Ishikawa (cell line): Measurements from ENCODE around the gene SH3YL1.

Experiments used
- CEBPB ChIP-seq: IDR thresholded peaks from 2 replicates; pipeline ENCODE4 v1.6.1; 2012
- CREB1 ChIP-seq: IDR thresholded peaks from 2 replicates; pipeline ENCODE4 v1.6.1; 2012; ENCODE audit warnings: low read depth
- EGR1 ChIP-seq: IDR thresholded peaks from 2 replicates; pipeline ENCODE4 v1.6.1; 2012
- EP300 ChIP-seq: IDR thresholded peaks from 2 replicates; pipeline ENCODE4 v1.6.1; 2012; ENCODE audit warnings: borderline replicate concordance
- FOXM1 ChIP-seq: IDR thresholded peaks from 2 replicates; pipeline ENCODE4 v1.6.1; 2012; ENCODE audit warnings: low read depth, borderline replicate concordance
- NFIC ChIP-seq: IDR thresholded peaks from 2 replicates; pipeline ENCODE4 v1.6.1; 2012
- RAD21 ChIP-seq: IDR thresholded peaks from 2 replicates; pipeline ENCODE4 v1.6.1; 2012; ENCODE audit warnings: low read depth
- TAF1 ChIP-seq: IDR thresholded peaks from 2 replicates; pipeline ENCODE4 v1.6.1; 2012; ENCODE audit warnings: low read depth, mild to moderate bottlenecking
- TCF12 ChIP-seq: IDR thresholded peaks from 2 replicates; pipeline ENCODE4 v1.6.1; 2012; ENCODE audit warnings: low read depth
- TEAD4 ChIP-seq: IDR thresholded peaks from 2 replicates; pipeline ENCODE4 v1.6.1; 2012
- USF1 ChIP-seq: IDR thresholded peaks from 2 replicates; pipeline ENCODE4 v1.6.1; 2012
- YY1 ChIP-seq: IDR thresholded peaks from 2 replicates; pipeline ENCODE4 v1.6.1; 2012; ENCODE audit warnings: low read depth
- ZBTB7A ChIP-seq: IDR thresholded peaks from 2 replicates; pipeline ENCODE4 v1.6.1; 2012; ENCODE audit warnings: low read depth
- TF ChIP-seq, protein P1 (sequence below): IDR thresholded peaks from 2 replicates; pipeline ENCODE4 v1.6.1; 2012
- TF ChIP-seq, protein P2 (sequence below): IDR thresholded peaks from 2 replicates; pipeline ENCODE4 v1.6.1; 2012; ENCODE audit warnings: low read depth, mild to moderate bottlenecking

SH3YL1 gene

DNA sequence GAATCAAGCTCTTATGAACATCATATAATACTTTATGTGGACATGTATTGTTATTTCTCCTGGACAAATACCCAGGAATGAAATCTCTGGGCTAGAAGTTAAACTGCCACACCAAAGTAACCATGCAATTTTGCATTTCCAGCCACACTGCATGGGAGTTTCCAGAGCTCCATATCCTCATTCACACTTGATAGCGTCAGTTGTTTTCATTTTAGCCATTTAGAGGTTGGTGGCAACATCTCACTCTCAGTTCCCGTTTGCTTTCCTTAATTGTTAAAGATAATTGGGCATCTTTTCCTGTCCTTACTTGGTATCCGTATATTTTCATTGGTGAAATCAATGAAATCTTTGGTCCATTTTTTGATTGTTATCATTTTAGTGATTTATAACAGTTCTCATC lies 47.8 kb downstream of the SH3YL1 start:
- no peak for TF ChIP-seq USF1
- TF ChIP-seq, protein P1, sequence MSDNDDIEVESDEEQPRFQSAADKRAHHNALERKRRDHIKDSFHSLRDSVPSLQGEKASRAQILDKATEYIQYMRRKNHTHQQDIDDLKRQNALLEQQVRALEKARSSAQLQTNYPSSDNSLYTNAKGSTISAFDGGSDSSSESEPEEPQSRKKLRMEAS: no peak
- no peak for TF ChIP-seq TCF12
- TF ChIP-seq TAF1: no peak
- TF ChIP-seq FOXM1: no peak
- TF ChIP-seq NFIC: no peak
- no peak for TF ChIP-seq RAD21
- TF ChIP-seq ZBTB7A: no peak
- TF ChIP-seq EP300: no peak
- no peak for TF ChIP-seq EGR1
- TF ChIP-seq, protein P2, sequence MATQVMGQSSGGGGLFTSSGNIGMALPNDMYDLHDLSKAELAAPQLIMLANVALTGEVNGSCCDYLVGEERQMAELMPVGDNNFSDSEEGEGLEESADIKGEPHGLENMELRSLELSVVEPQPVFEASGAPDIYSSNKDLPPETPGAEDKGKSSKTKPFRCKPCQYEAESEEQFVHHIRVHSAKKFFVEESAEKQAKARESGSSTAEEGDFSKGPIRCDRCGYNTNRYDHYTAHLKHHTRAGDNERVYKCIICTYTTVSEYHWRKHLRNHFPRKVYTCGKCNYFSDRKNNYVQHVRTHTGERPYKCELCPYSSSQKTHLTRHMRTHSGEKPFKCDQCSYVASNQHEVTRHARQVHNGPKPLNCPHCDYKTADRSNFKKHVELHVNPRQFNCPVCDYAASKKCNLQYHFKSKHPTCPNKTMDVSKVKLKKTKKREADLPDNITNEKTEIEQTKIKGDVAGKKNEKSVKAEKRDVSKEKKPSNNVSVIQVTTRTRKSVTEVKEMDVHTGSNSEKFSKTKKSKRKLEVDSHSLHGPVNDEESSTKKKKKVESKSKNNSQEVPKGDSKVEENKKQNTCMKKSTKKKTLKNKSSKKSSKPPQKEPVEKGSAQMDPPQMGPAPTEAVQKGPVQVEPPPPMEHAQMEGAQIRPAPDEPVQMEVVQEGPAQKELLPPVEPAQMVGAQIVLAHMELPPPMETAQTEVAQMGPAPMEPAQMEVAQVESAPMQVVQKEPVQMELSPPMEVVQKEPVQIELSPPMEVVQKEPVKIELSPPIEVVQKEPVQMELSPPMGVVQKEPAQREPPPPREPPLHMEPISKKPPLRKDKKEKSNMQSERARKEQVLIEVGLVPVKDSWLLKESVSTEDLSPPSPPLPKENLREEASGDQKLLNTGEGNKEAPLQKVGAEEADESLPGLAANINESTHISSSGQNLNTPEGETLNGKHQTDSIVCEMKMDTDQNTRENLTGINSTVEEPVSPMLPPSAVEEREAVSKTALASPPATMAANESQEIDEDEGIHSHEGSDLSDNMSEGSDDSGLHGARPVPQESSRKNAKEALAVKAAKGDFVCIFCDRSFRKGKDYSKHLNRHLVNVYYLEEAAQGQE: no peak
- TF ChIP-seq YY1: no peak
- TF ChIP-seq CREB1: no peak
- TF ChIP-seq CEBPB: no peak
- no peak for TF ChIP-seq TEAD4

GRCh38 chr2:213932-214693 lies 49.7 kb downstream of the SH3YL1 start:
- no peak for TF ChIP-seq CEBPB
- TF ChIP-seq, protein P2: no peak
- TF ChIP-seq USF1: no peak
- TF ChIP-seq, protein P1: no peak
- no peak for TF ChIP-seq CREB1
- no peak for TF ChIP-seq EP300
- no peak for TF ChIP-seq TEAD4
- TF ChIP-seq TCF12: no peak
- no peak for TF ChIP-seq RAD21
- TF ChIP-seq YY1: no peak
- no peak for TF ChIP-seq ZBTB7A
- no peak for TF ChIP-seq NFIC
- no peak for TF ChIP-seq FOXM1
- no peak for TF ChIP-seq TAF1
- no peak for TF ChIP-seq EGR1

DNA sequence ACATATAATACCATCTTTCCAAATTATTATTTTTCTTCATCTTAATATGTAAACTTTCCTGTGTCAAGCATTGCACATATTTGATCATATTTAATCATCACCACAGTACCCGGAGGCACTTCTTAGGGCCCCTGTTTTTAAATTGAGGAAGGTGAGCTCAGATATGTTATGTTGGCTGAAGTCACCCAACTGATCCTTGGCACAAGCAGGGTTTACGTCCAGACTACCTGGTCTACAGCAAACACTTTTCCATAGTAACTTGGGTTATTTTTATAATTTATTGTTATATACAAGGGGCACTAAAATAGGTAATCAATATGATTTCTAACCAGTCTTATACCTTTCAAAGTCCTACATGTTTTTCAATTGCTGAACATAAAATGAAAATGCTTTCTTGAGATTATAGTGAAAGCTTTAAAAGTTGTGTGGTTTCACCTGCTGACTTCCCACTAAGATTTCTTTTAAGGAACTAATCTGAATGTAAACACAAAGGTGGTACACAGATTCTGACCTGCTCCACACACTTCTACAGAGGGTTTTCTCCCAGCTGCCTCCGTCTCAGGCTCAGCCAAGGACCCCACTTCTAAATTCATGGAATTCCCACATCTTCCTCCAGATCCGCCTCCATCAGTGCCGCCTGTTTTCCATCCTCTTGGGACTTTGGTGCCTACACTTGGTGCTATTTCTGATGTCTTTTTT lies 52.2 kb downstream of the SH3YL1 start:
- no peak for TF ChIP-seq NFIC
- TF ChIP-seq YY1: no peak
- no peak for TF ChIP-seq EP300
- TF ChIP-seq, protein P2: no peak
- TF ChIP-seq, protein P1: no peak
- TF ChIP-seq TAF1: no peak
- no peak for TF ChIP-seq ZBTB7A
- no peak for TF ChIP-seq CEBPB
- TF ChIP-seq TEAD4: no peak
- TF ChIP-seq USF1: no peak
- TF ChIP-seq CREB1: no peak
- TF ChIP-seq EGR1: no peak
- no peak for TF ChIP-seq FOXM1
- TF ChIP-seq TCF12: no peak
- TF ChIP-seq RAD21: no peak
